Suppressor macrophage treated with lipopolysaccharide for 1 hour (primary cell): ENCODE measurements around the gene MOB3A.
A peak's percentile ranks its signal among the peaks of the same experiment; 100 is the strongest.

ENCODE experiments used
- DNase-seq, 3 donors: peaks; one replicate each; pipeline ENCODE4 v3.0.0-alpha.2; 2020 to 2022

The MOB3A gene

DNA sequence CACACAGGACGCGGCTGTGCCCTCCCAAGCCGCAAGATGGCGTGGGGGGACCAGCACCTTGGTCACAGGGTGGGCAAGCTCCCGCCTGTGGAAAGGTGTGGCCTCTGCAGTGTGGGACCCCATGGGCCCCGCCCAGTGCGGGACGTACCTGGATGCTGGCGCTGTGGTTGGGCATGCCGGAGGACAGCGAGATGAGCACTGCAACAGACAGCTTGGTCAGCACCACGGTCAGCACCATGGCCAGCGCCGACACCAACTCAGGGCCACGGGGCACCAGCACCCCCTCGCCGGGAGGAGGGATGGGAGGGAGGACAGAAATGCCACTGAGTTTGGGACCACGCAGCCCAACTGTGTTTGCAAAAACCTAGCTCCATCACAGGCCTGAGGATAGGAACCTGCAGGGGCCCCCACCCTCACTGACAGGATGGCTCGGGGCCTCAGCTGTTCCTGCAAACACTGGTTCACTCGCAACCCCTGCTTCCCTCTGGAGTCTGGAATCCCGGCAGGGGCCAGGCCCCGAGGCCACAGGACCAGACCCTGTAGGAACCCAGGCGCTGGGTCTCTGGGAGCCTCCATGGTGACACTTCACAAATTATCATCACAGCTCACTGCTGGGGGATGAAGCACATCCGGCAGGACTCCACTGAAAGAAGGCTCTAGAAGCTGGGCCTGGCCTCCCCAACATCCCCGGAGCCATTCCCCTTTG is 27.7 kb upstream of the MOB3A start:
- DNase-seq: peak in 2 of 3 donors; percentile 16 to 28

DNA sequence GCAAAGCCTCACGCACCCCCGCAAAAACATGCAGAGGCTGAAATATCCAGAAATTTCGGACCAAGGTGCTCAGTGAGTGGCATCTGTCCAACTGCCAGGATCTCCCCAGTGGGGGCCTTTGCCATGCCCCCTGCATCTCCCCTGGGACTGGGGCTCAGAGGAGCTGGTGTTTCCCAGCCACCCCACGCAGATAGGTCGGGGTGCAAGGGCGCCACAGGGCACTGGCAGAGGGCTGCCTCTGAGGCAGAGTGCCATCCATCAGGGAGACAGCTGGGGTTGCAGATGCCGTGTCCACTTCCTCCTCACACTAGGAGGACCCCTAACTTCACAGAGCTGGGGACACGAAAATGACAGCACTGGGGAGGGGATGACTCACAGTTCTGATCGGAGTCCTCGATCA is 26.9 kb upstream of the MOB3A start:
- no peak for DNase-seq

DNA sequence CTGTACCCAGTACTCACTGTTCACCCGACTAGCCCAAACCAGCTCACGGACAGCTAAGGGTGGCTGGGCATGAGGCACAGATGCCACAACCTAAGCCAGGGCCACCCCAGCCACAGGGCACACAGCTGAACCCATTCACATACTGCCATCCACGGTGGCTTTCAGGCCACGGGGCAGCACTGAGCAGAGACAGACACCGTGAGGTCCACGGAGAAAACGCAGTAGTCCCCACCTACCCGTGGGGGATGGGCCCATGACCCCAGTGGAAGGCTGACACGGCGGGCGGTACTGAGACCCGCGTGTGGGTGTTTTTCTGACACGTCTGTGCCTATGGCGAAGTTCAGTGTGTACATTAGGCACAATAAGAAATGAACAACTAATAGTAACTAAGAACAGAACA is 26.1 kb upstream of the MOB3A start:
- DNase-seq: no peak

DNA sequence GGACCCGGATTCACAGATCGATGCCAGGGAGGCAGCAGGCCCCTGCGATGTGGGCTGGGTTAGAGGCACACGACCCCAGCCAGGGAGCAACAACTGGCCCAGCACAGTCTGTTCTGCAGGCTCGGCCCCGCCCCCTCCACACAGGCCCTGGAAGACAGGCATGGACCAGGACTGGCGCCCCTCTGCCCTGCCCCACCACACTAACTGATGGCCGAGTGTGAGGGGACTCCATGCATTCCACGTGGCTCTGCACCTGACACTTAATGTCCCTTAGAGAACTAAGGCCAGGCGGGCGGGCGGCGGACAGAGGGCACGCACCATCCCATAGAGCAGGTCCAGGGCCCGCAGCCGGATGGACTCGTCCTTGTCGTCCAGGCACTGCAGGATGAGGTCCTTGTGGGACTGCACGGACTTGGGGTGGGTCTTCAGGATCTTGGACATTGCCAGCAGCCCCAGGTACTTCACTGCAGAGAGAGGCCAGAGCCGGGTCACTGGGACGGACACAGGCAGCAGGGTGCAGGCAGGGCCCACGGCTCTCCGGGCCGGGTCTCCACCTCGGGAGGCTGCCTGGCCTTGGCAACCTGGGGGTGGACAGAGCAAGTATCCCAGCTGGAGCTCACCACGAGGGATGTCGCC is 25.4 kb upstream of the MOB3A start:
- DNase-seq: no peak

DNA sequence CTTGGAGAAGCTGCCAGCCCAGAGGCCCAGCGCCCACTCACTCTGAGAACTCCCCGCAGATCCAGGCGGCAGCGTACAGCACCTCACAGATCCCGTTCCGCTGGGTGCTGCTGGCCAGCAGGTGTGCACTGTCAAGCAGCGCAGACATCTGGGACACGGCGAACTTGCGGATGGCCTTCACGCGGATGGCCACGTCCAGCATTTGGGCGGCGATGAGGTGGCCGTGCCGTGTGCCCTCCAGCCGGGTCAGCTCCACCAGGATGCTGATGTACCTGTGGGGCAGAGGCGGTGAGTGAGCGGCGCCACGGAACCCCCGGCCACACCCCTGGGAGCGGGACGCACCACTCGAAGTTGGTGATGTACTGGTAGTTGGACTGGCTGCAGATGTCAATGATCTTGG is 24.7 kb upstream of the MOB3A start:
- DNase-seq: no peak

DNA sequence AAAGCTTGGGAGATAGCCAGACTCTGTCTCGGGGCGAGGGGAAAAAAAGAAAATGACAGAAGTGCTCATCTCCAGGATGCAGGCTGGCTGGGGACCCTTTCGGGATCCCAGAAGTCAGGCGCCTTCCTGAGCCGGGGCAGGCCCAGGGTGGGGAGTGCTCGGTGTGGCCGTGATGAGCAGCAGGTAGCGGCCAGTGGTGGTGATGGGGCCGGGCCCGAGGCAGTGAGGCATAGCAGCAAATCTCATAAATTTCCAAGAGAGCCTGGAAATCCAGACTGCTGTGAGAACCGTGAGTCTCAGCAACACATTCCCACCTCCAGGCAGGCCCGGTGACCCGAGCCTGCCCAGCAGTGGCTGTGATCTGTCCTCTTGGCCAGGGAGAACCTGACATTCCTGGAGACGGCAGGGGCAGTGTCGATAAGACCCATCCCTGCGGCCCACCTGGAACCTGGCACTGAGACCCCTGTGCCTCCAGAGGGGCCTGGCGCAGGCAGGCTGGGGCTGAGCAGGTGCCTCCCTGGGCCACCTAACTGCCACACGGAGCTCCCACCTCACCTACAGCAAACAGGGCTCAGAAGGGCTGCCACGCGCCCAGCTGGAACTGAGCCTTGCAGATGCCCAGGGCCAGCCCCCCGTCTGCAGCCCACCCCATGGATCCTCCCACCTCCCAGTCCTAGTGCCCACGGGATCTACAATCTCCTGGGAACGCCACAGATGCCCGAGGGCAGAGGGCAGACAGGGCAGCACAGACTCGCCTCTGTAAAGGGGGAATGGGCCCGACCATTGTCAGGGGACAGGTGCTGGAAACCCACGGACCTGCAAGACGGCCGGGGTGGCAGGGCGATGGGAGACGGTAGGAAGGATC is 24.0 kb upstream of the MOB3A start:
- no peak for DNase-seq

DNA sequence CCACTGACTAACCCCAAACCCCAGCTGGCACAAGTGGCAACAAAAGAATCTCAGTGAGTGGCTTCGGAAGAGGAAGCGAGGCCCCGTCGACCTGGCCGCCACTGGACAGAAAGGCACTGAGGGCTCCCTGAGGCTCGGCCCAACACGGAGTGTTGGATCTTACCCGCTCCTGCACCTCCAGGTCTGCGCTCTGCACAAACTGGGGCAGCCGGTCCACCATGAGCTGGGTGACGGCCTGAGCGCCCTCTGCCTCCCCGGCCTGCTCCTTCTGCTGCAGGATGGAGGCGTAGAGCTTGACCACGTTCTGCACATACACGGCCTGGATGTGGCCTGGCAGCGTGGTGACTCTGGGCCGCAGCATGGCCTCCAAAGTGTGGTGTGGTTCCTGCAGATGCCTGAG is 22.3 kb upstream of the MOB3A start:
- no peak for DNase-seq

DNA sequence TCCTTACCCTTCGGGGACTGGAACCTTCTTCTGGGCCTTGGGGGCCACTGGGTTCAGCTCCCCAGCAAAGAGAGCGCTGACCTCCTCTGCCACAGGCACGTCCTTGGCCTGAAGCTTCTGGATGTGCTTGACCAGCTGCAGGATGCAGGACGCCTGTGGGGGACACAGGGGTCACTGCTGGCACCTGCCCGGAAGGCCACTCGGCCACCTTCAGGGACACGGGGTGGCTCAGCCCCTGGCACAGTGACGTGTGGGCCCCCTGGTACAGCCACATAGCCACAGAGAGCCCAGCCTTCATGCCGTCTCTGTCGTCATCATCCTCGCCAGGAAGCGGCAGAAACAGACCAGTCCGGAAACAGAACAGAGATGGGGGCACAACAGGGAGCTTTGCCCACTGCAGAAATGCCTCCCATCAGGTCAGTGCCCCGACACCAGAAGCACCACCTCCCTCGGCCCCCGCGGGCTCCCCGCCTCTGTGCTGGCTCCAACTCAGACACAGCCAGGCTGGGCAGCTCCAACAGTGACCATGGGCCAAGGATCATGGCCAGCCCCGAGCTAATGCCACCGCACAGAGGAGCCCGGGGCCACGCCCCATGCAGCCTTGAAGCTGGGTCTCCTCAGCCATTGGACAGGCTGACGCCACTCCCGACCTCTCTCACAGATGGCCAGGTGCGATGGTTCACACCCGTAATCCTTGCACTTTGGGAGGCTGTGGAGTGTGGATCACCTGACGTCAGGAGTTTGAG is 21.3 kb upstream of the MOB3A start:
- no peak for DNase-seq

DNA sequence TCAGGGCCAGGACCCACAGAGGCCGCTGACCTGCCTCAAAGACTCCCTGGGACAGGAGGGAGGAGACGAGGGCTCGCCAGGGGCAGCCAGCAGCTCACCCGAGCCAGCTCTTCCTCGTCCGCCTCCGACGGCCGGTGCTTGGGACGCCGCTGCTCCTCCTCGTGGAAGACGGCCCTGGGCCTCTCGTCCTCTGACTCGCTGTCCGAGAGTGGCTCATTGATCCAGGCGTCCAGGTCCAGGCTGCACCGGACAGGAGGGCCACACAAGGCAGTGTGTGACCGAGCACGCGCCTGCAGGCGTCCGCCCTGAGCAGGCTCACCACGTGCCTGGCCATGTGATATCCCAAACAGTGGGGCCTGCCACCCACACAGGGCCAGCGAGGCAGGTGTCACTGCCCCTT is 20.4 kb upstream of the MOB3A start:
- DNase-seq: no peak

DNA sequence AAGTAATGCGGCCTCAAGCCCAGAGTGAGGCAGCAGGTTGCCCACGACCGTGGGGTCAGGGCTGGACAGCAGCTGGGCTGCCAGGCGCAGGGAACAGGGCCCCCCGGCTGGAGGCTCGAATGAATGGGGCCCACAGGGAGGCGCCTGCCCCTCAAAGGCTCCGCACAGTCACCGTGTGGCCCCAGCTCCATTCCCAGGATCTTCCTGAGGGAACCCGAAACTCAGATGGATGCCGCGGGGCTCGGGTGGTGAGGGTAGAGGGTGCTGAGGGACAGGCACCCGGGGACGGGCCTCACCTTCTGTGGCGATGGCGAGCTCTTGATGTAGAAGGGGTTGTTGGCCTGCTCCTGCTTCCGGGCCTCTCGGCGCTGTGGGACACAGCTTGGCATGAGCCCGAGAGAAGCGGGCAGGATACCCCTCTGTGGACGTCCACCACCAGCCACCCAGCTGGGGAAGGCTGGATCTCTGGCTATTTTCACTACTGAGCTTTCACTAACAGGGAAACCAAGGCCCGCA is 19.8 kb upstream of the MOB3A start:
- no peak for DNase-seq

DNA sequence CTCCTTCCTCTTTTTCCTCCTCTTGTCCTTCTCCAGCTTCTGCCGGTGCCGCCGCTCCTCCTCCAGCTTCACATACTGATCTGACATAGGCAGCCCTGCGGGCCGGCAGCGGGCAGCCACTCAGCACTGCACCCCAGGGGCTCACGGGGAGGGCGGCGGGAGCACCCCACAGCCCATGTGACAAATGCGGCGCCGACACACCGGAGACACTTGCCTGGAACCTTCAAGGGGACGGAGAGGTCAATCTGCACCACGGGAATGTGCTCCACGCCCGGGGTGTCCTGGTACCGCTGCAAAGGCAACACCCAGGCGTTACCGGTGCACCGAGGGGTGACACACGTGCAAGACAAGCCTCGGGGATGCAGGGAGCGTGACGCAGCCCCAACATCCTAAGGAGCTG is 19.2 kb upstream of the MOB3A start:
- DNase-seq: no peak

DNA sequence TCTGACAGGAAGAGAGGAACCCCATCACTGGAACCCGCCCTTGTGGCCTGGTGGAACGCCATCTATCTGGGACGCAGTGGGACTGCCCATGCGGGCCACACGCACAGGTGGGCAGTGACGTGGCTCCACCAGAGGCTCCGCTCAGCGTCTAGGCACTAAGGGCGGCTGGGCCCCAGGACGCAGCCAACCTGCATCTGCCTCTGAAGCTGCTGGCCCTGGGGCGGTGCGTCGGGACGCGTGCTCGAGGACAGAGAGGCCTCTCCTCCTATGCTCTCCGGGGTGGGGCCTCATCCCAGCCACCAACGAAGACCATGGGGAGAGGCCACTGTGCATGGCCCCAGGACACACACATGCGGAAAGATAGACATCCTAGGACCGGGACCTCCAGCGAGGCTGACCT is 18.7 kb upstream of the MOB3A start:
- DNase-seq: no peak

DNA sequence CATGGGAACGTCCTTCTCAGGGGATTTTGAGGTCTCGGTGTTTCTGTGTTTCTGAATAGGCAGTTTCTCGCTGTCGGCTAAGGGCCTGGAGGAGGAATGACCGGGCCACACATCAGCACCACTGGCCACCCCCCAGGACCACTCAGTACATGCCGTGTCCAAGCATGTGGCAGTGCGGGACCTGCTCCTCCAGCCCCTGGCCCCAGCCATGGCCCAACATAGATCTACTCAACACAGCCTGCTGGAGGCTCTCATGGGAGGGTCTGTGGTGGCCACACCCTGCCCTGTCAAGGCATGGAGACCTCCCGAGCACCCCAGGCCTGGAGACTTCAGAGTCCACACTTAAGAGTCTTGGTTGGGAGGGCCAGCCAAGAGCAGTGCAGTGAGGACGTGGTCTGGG is 18.1 kb upstream of the MOB3A start:
- DNase-seq: no peak

DNA sequence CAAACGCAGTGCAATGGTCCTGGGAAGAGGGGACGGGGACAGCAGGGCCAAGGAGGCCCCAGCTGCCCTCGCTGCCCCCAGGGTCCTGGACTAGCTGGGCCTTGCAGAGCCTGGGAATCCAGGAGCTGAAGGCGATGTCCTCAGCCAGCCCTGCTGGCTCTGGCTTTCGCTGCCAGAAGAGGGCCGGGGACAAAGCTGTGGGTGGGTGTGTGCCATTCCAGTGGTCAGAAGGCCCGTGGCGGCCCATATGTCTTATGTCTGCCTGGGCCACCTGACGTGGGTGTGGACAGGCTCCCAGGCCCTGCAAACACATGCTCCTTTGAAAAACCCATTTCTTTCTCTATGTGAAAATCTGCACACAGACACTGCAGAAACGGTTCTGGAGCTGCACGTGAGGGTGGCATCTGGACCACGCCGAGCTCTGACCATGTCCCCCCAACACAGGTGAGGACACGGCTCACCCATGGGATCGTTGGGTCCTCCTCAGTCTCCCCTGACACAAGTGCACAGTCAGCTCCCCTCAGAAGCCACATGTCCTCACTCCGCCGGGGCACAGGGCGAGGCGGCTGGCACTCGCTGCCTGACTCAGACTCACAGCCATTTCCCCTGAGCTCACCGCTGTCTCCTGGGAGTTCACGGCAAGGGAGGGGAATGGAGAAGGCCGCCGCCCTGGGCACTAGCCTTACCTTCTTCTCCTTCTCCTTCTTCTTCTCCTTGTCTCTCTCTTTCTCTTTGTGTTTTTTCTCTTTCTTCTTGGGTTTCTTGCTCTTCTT is 17.5 kb upstream of the MOB3A start:
- DNase-seq: no peak

DNA sequence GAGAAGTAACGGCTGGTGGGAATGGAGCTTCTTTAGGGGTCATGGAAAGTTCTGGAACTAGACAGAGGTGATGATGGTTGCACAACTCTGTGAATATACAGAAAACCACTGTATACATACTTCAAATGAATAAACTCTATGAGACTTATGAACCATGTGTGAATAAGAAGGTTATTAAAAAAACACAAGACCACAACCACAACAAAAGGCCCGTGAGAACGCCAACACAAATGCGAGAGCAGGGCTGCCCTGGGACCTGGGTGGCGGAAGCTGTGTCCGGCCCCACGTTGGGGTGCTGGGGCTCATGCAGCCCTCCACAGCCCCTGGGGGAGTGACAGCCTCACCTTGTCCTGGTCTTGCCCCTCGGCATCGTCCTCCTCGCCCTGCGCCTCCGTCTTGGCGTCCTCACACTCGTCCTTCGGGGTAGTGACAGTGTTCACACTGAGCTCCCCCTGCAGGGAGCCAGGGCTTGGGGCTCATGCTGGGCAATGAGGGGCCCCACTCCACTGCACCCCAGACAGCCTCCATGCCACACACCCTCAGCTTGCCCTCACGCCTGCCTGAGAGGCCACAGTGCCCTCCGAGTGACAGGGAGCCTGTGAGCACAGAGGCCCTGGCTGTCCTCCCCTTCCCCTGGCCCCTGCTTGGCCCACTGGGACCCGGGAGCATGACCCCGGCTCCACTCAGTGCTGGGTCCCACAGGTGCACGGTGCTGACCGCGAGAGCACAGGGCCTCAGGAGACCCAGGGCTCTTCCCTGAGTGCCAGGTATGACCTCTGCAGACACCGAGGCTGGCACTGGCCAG is 16.6 kb upstream of the MOB3A start:
- no peak for DNase-seq

DNA sequence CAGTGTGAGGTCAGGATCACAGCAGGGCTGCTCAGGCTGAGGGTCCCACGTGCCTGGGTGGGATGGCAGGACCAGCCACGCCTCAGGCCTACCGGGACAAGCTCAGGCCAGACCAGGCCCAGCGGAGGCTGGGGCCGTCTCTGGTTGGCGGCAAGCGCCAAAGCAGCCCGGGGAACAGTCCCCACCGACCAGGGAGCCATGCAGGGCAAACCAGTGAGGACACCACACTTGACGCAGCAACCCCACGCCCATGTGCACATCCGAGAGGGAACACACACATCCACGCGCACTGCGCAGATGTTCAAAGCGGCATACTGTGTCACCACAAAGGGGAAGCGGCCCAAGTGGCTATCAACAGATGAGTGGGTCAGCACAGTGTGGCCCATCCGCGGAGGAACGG is 15.8 kb upstream of the MOB3A start:
- no peak for DNase-seq

DNA sequence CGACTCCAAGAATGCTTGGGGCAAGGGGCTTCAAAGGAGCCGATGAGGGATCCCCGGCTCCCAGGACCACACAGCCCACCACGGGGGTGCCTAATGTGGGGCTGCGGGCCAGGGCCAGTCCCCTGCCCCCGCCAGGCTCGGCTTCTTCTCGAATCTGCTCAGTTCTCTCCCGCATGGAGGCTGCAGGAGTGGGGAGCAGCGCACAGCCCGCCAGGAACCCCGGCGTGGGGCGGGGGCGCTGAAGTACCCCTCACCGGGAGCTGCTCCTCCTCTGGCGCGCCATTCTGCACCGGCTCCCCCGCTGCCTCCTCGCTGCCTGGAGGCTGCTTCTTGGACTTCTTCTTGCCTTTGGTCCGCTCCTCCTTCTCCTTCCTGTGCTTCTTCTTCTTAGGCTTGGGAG is 15.3 kb upstream of the MOB3A start:
- DNase-seq: no peak

DNA sequence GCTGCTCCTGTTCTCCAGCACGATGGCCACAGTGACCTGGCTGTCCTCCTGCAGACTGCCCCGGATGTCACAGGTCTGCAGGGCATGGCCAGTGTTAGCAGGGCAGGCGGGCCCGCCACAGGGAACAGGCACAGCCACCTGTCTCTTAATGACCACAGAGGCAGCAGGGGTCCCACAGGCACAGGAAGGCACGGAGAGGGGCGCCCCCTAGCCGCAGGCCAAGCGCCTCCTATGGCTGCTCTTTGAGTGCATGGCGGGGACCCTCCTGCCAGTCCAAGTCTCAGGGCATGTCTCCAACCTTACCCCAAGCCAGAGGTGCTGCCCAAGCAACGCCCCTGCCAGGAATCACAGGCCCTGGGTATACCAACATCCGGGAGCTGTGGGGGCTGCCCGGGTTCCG is 14.7 kb upstream of the MOB3A start:
- DNase-seq: no peak

DNA sequence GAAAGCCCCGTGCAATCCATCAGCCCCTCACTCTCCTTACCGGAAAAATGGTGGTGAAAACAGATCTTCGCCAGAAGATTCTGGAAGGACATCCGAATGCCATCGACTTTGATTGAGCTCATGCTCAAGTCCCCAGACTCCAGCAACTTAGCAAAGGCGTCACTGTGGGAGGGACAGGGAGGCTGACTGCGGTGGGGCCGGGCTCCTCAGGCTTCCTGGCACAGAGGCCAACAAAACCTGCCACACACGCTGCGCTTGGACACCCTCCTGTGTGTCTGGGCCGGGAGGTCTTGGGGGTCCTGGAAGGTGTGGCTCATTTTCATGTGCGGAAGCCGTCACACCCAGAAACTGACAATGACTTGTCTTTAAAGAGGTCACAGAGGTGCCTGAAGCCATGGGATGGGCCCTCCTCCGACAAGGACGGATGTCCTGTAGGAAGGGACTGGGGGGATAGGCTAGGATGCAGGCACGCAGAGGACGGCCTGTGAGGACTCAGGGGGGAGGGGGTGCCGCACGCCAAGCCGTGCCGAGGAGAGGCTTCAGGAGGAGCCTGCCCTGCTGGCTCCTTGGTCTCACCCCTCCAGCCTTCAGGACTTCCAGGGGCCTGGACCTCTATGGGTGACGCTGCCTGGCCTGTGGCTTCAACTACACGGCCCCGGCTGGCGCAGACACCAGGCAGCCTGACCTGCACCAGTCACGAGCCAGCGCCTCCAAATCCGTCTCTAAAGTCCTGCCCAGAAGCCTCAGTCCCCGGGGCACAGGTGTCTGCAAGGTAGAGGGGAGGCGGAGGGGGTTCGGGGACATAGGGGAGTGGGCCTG is 13.1 kb upstream of the MOB3A start:
- DNase-seq: no peak

DNA sequence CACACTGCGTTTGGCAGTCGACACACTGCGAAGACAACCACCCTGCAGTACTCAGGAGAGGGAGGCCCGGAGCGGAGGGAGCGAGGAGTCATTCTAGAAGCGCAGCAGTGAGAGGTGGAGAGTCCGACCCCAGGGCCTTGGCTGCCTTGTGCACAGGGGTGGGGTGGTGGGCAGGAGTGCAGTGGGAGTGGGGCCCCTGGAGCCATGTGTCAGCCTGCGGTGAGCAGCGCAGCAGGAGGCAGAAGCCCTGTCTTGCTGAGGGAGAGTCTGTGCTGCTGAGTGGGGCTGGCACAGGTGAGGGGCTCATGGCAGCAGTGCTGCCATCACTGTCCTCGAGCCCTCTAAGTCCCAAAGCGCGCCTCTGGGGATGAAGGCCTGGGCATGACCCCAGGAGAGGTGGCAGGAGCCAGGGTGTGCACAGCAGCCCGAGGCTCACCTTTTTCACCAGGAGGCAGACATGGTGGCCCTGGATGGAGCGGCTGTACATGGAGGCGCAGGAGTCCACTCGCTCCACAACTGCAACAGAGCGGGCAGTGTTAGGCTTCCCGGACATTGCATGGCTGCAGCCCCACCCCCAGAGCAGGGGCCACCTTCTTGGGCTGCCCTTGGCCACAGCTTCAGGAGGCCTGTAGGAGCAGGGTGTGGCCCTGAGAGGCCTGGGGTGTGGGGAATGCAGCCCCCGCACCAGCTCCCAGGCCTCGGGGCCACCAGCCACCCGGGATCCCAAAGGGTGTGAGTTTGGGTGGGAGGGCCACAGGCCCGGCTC is 12.3 kb upstream of the MOB3A start:
- DNase-seq: no peak
